Stomach (tissue), 4 donors: ENCODE data around the gene RPS6KA2.

Experiments
- EP300 ChIP-seq: sonication (generic); formaldehyde crosslinking; IDR thresholded peaks from one replicate; pipeline ENCODE4 v1.6.1; 2017; ENCODE audit warnings: antibody characterized with exemption
- POLR2A ChIP-seq, 4 donors: fragments of 450-650 bp; IDR thresholded peaks; one replicate each; pipeline ENCODE4 v1.6.1; 2016; ENCODE audit warnings: antibody characterized with exemption in 4 of 4, control low read depth in 2 of 4, mild to moderate bottlenecking in 1 of 4, moderate library complexity in 1 of 4
- POLR2AphosphoS5 ChIP-seq, 3 donors: sonication (generic); formaldehyde crosslinking; IDR thresholded peaks; one replicate each; pipeline ENCODE4 v1.6.1; 2016; ENCODE audit warnings: antibody characterized with exemption in 3 of 3
- TF ChIP-seq, protein P1 (sequence below), 7 experiments: fragments of 450-650 bp in 4 of 7; fragments of 200-600 bp in 3 of 7; sonication (generic) in 3 of 7; IDR thresholded peaks; one replicate each; pipeline ENCODE4 v1.5.1; 2016 to 2019; ENCODE audit warnings: antibody characterized with exemption in 7 of 7, control low read depth in 2 of 7, mild to moderate bottlenecking in 1 of 7

- TF ChIP-seq, protein P1, sequence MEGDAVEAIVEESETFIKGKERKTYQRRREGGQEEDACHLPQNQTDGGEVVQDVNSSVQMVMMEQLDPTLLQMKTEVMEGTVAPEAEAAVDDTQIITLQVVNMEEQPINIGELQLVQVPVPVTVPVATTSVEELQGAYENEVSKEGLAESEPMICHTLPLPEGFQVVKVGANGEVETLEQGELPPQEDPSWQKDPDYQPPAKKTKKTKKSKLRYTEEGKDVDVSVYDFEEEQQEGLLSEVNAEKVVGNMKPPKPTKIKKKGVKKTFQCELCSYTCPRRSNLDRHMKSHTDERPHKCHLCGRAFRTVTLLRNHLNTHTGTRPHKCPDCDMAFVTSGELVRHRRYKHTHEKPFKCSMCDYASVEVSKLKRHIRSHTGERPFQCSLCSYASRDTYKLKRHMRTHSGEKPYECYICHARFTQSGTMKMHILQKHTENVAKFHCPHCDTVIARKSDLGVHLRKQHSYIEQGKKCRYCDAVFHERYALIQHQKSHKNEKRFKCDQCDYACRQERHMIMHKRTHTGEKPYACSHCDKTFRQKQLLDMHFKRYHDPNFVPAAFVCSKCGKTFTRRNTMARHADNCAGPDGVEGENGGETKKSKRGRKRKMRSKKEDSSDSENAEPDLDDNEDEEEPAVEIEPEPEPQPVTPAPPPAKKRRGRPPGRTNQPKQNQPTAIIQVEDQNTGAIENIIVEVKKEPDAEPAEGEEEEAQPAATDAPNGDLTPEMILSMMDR (IDR thresholded peaks at IDR 0.05): no peak
- TF ChIP-seq EP300 (no peak), POLR2A (IDR thresholded peaks at IDR 0.05) (no peak), POLR2AphosphoS5 (IDR thresholded peaks at IDR 0.05) (no peak)
Measured at GRCh38 chr6:166612471-166612881, 14.6 kb downstream of the RPS6KA2 start.
